Prostate gland (tissue), 2 donors: Measurements from ENCODE around the gene GKAP1. TPM values are rescaled to one million over a fixed set of nuclear protein-coding genes. Genes with fewer than 3 reads are reported as not detected.

Experiments
- DNase-seq: peaks from one replicate; pipeline ENCODE4 v3.0.0-alpha.2; 2019; ENCODE audit warnings: low spot score
- H3K27ac ChIP-seq, 2 donors: fragments of 200-600 bp; sonication (generic); 2 replicates each; pipeline ENCODE4 v1.5.1; 2017 to 2019
- H3K27me3 ChIP-seq: fragments of 200-600 bp; sonication (generic); replicated peaks from 2 replicates; pipeline ENCODE4 v1.5.1; 2019; ENCODE audit not compliant: insufficient read depth
- H3K36me3 ChIP-seq, 2 donors: fragments of 200-600 bp; sonication (generic); 1 replicate in 1 of 2; 2 replicates in 1 of 2; pipeline versions ENCODE4 v1.5.1 to v1.8.1; 2017 to 2019
- H3K4me1 ChIP-seq: fragments of 200-600 bp; sonication (generic); replicated peaks from 2 replicates; pipeline ENCODE4 v1.5.1; 2019
- H3K4me3 ChIP-seq, 2 donors: fragments of 200-600 bp; sonication (generic); 2 replicates each; pipeline ENCODE4 v1.5.1; 2017 to 2019
- H3K9me3 ChIP-seq: fragments of 200-600 bp; sonication (generic); 2 replicates; pipeline ENCODE4 v1.5.1; 2017
- CTCF ChIP-seq, 4 experiments: fragments of 200-600 bp in 2 of 4; fragments of 450-650 bp in 2 of 4; sonication (generic) in 2 of 4; IDR thresholded peaks; 1 replicate in 3 of 4; 2 replicates in 1 of 4; pipeline ENCODE4 v1.5.1; 2016 to 2019; ENCODE audit warnings: antibody characterized with exemption in 4 of 4, mild to moderate bottlenecking in 2 of 4, moderate library complexity in 2 of 4
- POLR2A ChIP-seq: fragments of 450-650 bp; IDR thresholded peaks from one replicate; pipeline ENCODE4 v1.6.1; 2016; ENCODE audit warnings: antibody characterized with exemption, mild to moderate bottlenecking
- POLR2AphosphoS5 ChIP-seq: sonication (generic); formaldehyde crosslinking; IDR thresholded peaks from one replicate; pipeline ENCODE4 v1.6.1; 2017; ENCODE audit warnings: antibody characterized with exemption
- whole genome bisulfite sequencing: methylation state at CpG from one replicate; pipeline ENCODE4 v1.1.5; 2018; 5-methylcytosine and 5-hydroxymethylcytosine counted together
- intact Hi-C: fragments of 100-400 bp; cut with DNase I; formaldehyde crosslinking; loops from one replicate; pipeline ENCODE4 v1.14.2; 2022
- total RNA-seq, 2 donors: library from RNA; depleted of rRNA; stranded (reverse); fragments of >200 nt; gene quantifications; one replicate each; pipeline ENCODE4 v1.1.0, GENCODE V29; 2016

Gene GKAP1
- total RNA-seq, 2 donors from 2014 or later = 10.2 to 26.1 TPM

GRCh38 chr9:83772860-83773259 lies 44.7 kb downstream of the GKAP1 start:
- intact Hi-C loops = no loop called here
- TF ChIP-seq POLR2AphosphoS5 (no peak), CTCF (IDR thresholded peaks at IDR 0.05) (no peak), POLR2A (no peak)
- DNase-seq = no peak
- Histone ChIP-seq H3K27me3 (no peaks in the 10 kb centered on the region), H3K27ac (no peak overlapping the region), H3K4me1 (no peaks in the 10 kb centered on the region), H3K36me3 (no peaks in the 10 kb centered on the region), H3K9me3 (no peaks in the 10 kb centered on the region), H3K4me3 (no peak overlapping the region)
- 91% methylated on average over 6 of the region's 6 CpGs for whole genome bisulfite sequencing

GRCh38 chr9:83765376-83765775 lies 52.2 kb downstream of the GKAP1 start:
- Histone ChIP-seq H3K27ac (no peak overlapping the region), H3K27me3 (no peaks in the 10 kb centered on the region), H3K4me1 (no peaks in the 10 kb centered on the region), H3K9me3 (no peaks in the 10 kb centered on the region), H3K36me3 (no peaks in the 10 kb centered on the region), H3K4me3 (no peak overlapping the region)
- intact Hi-C loops = no loop called here
- WGBS = 93% methylated on average over 5 of the region's 5 CpGs
- DNase-seq = no peak
- TF ChIP-seq POLR2A = no peak
- TF ChIP-seq CTCF (IDR thresholded peaks at IDR 0.05) = no peak
- no peak for TF ChIP-seq POLR2AphosphoS5

GRCh38 chr9:83754383-83754977 lies 63.1 kb downstream of the GKAP1 start:
- Histone ChIP-seq H3K4me3 (no peak overlapping the region), H3K9me3 (no peaks in the 10 kb centered on the region), H3K27ac (no peak overlapping the region), H3K27me3 (no peaks in the 10 kb centered on the region), H3K4me1 (no peaks in the 10 kb centered on the region), H3K36me3 (no peaks in the 10 kb centered on the region)
- DNase-seq = no peak
- TF ChIP-seq CTCF (IDR thresholded peaks at IDR 0.05) (no peak), POLR2AphosphoS5 (no peak), POLR2A (no peak)
- intact Hi-C loops = no loop called here

GRCh38 chr9:83749706-83750105 lies 67.9 kb downstream of the GKAP1 start:
- no peak for TF ChIP-seq CTCF (IDR thresholded peaks at IDR 0.05)
- no peak for TF ChIP-seq POLR2AphosphoS5
- TF ChIP-seq POLR2A = no peak
- H3K9me3 ChIP-seq = no peaks in the 10 kb centered on the region
- WGBS = 90% methylated on average over 3 of the region's 3 CpGs
- H3K27ac ChIP-seq = no peak overlapping the region
- H3K4me3 ChIP-seq = no peak overlapping the region
- no peaks in the 10 kb centered on the region for H3K27me3 ChIP-seq
- no peaks in the 10 kb centered on the region for H3K36me3 ChIP-seq
- no peaks in the 10 kb centered on the region for H3K4me1 ChIP-seq
- intact Hi-C loops = no loop called here
- no peak for DNase-seq

GRCh38 chr9:83744206-83744605 lies 73.4 kb downstream of the GKAP1 start:
- TF ChIP-seq CTCF (IDR thresholded peaks at IDR 0.05) = no peak
- no peak for TF ChIP-seq POLR2A
- no peak for TF ChIP-seq POLR2AphosphoS5
- Histone ChIP-seq H3K9me3 (no peaks in the 10 kb centered on the region), H3K36me3 (no peaks in the 10 kb centered on the region), H3K4me3 (no peak overlapping the region), H3K27ac (no peak overlapping the region), H3K4me1 (no peaks in the 10 kb centered on the region), H3K27me3 (no peaks in the 10 kb centered on the region)
- intact Hi-C loops = no loop called here
- peak; percentile 20 for DNase-seq
- 54% methylated on average over 1 of the region's 1 CpG for WGBS
